ENCODE results near the gene SPOP. TPM values are rescaled to one million over a fixed set of nuclear protein-coding genes. Genes with fewer than 3 reads are reported as not detected.

Gene SPOP
- total RNA-seq, 2 experiments from 2014 or later = 66.9 to 69.2 TPM

GRCh38 chr17:49590874-49591273, 87.0 kb downstream of the SPOP start:
- no peak for DNase-seq
- no peaks in the 10 kb centered on the region for H3K27me3 Mint-ChIP-seq (ENCODE audit: low read depth)
- no peaks in the 10 kb centered on the region for H3K9me3 Mint-ChIP-seq
- intact Hi-C loops (cut with micrococcal nuclease) = no loop called here
- H3K36me3 Mint-ChIP-seq (ENCODE audit: low read depth) = peaks cover 11% of the 10 kb centered on the region
- CTCF ChIA-PET = interaction anchor here (0.8 kb wide), 1 partner anchor 23 kb away, joined by 3 read pairs; no protein-coding TSS in a partner anchor
- H3K4me1 Mint-ChIP-seq (ENCODE audit: low read depth) = no peaks in the 10 kb centered on the region
- no peak overlapping the region for H3K4me3 Mint-ChIP-seq
- no peak overlapping the region for H3K27ac Mint-ChIP-seq

GRCh38 chr17:49589577-49589927, 88.3 kb downstream of the SPOP start:
- Mint-ChIP-seq H3K4me3 (no peak overlapping the region), H3K9me3 (no peaks in the 10 kb centered on the region), H3K4me1 (ENCODE audit: low read depth) (no peaks in the 10 kb centered on the region), H3K27ac (no peak overlapping the region), H3K36me3 (ENCODE audit: low read depth) (peaks cover 11% of the 10 kb centered on the region), H3K27me3 (ENCODE audit: low read depth) (no peaks in the 10 kb centered on the region)
- DNase-seq = no peak
- CTCF ChIA-PET = no interaction called here
- intact Hi-C loops (cut with micrococcal nuclease) = no loop called here

GRCh38 chr17:49588726-49589576, 88.9 kb downstream of the SPOP start:
- Mint-ChIP-seq H3K9me3 (no peaks in the 10 kb centered on the region), H3K27me3 (ENCODE audit: low read depth) (no peaks in the 10 kb centered on the region), H3K4me1 (ENCODE audit: low read depth) (no peaks in the 10 kb centered on the region), H3K36me3 (ENCODE audit: low read depth) (peaks cover 9% of the 10 kb centered on the region), H3K27ac (no peak overlapping the region), H3K4me3 (no peak overlapping the region)
- intact Hi-C loops (cut with micrococcal nuclease) = no loop called here
- no peak for DNase-seq
- CTCF ChIA-PET = no interaction called here

GRCh38 chr17:49588312-49588711, 89.6 kb downstream of the SPOP start:
- intact Hi-C loops (cut with micrococcal nuclease) = no loop called here
- H3K4me3 Mint-ChIP-seq = no peak overlapping the region
- no peaks in the 10 kb centered on the region for H3K4me1 Mint-ChIP-seq (ENCODE audit: low read depth)
- H3K27ac Mint-ChIP-seq = no peak overlapping the region
- no peaks in the 10 kb centered on the region for H3K9me3 Mint-ChIP-seq
- DNase-seq = no peak
- CTCF ChIA-PET = interaction anchor here (0.6 kb wide), 1 partner anchor 10 kb away, joined by 3 read pairs; no protein-coding TSS in a partner anchor
- H3K27me3 Mint-ChIP-seq (ENCODE audit: low read depth) = no peaks in the 10 kb centered on the region
- H3K36me3 Mint-ChIP-seq (ENCODE audit: low read depth) = peaks cover 9% of the 10 kb centered on the region

GRCh38 chr17:49587366-49588073, 90.4 kb downstream of the SPOP start:
- H3K36me3 Mint-ChIP-seq (ENCODE audit: low read depth) = peaks cover 6% of the 10 kb centered on the region
- CTCF ChIA-PET = interaction anchor here (0.6 kb wide), 2 partner anchors 9 to 83 kb away, joined by 3 read pairs; no protein-coding TSS in a partner anchor
- intact Hi-C loops (cut with micrococcal nuclease) = no loop called here
- no peaks in the 10 kb centered on the region for H3K27me3 Mint-ChIP-seq (ENCODE audit: low read depth)
- H3K4me3 Mint-ChIP-seq = no peak overlapping the region
- DNase-seq = no peak
- no peaks in the 10 kb centered on the region for H3K9me3 Mint-ChIP-seq
- no peak overlapping the region for H3K27ac Mint-ChIP-seq
- H3K4me1 Mint-ChIP-seq (ENCODE audit: low read depth) = no peaks in the 10 kb centered on the region

- no peak for DNase-seq
- CTCF ChIA-PET = no interaction called here
- Mint-ChIP-seq H3K4me3 (no peak overlapping the region), H3K36me3 (ENCODE audit: low read depth) (no peaks in the 10 kb centered on the region), H3K27me3 (ENCODE audit: low read depth) (no peaks in the 10 kb centered on the region), H3K9me3 (no peaks in the 10 kb centered on the region), H3K4me1 (ENCODE audit: low read depth) (no peaks in the 10 kb centered on the region), H3K27ac (no peak overlapping the region)
- intact Hi-C loops (cut with micrococcal nuclease) = no loop called here
Measured at GRCh38 chr17:49585422-49586027, 92.4 kb downstream of the SPOP start.

GRCh38 chr17:49583889-49584288, 94.0 kb downstream of the SPOP start:
- no peaks in the 10 kb centered on the region for H3K4me1 Mint-ChIP-seq (ENCODE audit: low read depth)
- H3K36me3 Mint-ChIP-seq (ENCODE audit: low read depth) = no peaks in the 10 kb centered on the region
- H3K27ac Mint-ChIP-seq = no peak overlapping the region
- H3K9me3 Mint-ChIP-seq = no peaks in the 10 kb centered on the region
- peaks cover 2% of the 10 kb centered on the region for H3K27me3 Mint-ChIP-seq (ENCODE audit: low read depth)
- CTCF ChIA-PET = interaction anchor here (0.7 kb wide), 2 partner anchors 76 to 376 kb away, joined by 4 to 7 read pairs; no protein-coding TSS in a partner anchor
- no peak overlapping the region for H3K4me3 Mint-ChIP-seq
- DNase-seq = no peak
- intact Hi-C loops (cut with micrococcal nuclease) = no loop called here

- H3K9me3 Mint-ChIP-seq = no peaks in the 10 kb centered on the region
Measured at GRCh38 chr17:49583226-49583625, 94.7 kb downstream of the SPOP start.

GRCh38 chr17:49582789-49583188, 95.1 kb downstream of the SPOP start:
- Mint-ChIP-seq H3K36me3 (ENCODE audit: low read depth) (no peaks in the 10 kb centered on the region), H3K27me3 (ENCODE audit: low read depth) (peaks cover 7% of the 10 kb centered on the region), H3K4me1 (ENCODE audit: low read depth) (peaks cover 5% of the 10 kb centered on the region), H3K9me3 (no peaks in the 10 kb centered on the region), H3K4me3 (no peak overlapping the region), H3K27ac (no peak overlapping the region)
- DNase-seq = no peak
- intact Hi-C loops (cut with micrococcal nuclease) = no loop called here
- CTCF ChIA-PET = interaction anchor here (1.1 kb wide), 1 partner anchor 13 kb away, joined by 5 read pairs; no protein-coding TSS in a partner anchor

More at GRCh38 chr17:49583226-49583625, 94.7 kb downstream of the SPOP start:
- Mint-ChIP-seq H3K27me3 (ENCODE audit: low read depth) (peaks cover 3% of the 10 kb centered on the region), H3K27ac (no peak overlapping the region), H3K4me1 (ENCODE audit: low read depth) (peaks cover under 1% of the 10 kb centered on the region), H3K4me3 (no peak overlapping the region), H3K36me3 (ENCODE audit: low read depth) (no peaks in the 10 kb centered on the region)
- intact Hi-C loops (cut with micrococcal nuclease) = no loop called here
- DNase-seq = no peak
- CTCF ChIA-PET = interaction anchor here (0.7 to 1.1 kb wide), 2 partner anchors 13 to 63 kb away, joined by 3 to 5 read pairs; no protein-coding TSS in a partner anchor

GRCh38 chr17:49582055-49582722, 95.7 kb downstream of the SPOP start:
- DNase-seq = no peak
- Mint-ChIP-seq H3K27ac (no peak overlapping the region), H3K4me1 (ENCODE audit: low read depth) (peaks cover 11% of the 10 kb centered on the region), H3K9me3 (no peaks in the 10 kb centered on the region), H3K4me3 (no peak overlapping the region), H3K36me3 (ENCODE audit: low read depth) (no peaks in the 10 kb centered on the region), H3K27me3 (ENCODE audit: low read depth) (peaks cover 13% of the 10 kb centered on the region)
- intact Hi-C loops (cut with micrococcal nuclease) = no loop called here
- CTCF ChIA-PET = interaction anchor here (1.1 kb wide), 1 partner anchor 12 kb away, joined by 5 read pairs; no protein-coding TSS in a partner anchor

GRCh38 chr17:49581648-49581998, 96.3 kb downstream of the SPOP start:
- DNase-seq = no peak
- intact Hi-C loops (cut with micrococcal nuclease) = no loop called here
- no peak overlapping the region for H3K27ac Mint-ChIP-seq
- no peaks in the 10 kb centered on the region for H3K9me3 Mint-ChIP-seq
- H3K36me3 Mint-ChIP-seq (ENCODE audit: low read depth) = no peaks in the 10 kb centered on the region
- peaks cover 15% of the 10 kb centered on the region for H3K4me1 Mint-ChIP-seq (ENCODE audit: low read depth)
- H3K4me3 Mint-ChIP-seq = no peak overlapping the region
- peaks cover 17% of the 10 kb centered on the region for H3K27me3 Mint-ChIP-seq (ENCODE audit: low read depth)
- CTCF ChIA-PET = no interaction called here

All from activated naive CD4-positive, alpha-beta T cell treated with anti-CD3 and anti-CD28 coated beads for 36 hours (primary cell).